GM12878 (cell line): ENCODE measurements around the gene CNPY2. TPM values are rescaled to one million over a fixed set of nuclear protein-coding genes. Genes with fewer than 3 reads are reported as not detected.

Source experiments
- ATAC-seq: fragments of 200-7000 bp; cut with Tn5 transposase; 3 replicates; pipeline ENCODE4 v1.9.1; 2020; ENCODE audit warnings: mild to moderate bottlenecking, moderate library complexity
- BruUV-seq: library from RNA; stranded (reverse); fragments of 400-500 nt; replicated peaks from 2 replicates; lab custom pipeline; 2021; lab: Mats Ljungman, UMichigan
- CTCF ChIA-PET: fragments of 300-600 bp; sonication (Branson Sonifier 250); formaldehyde crosslinking; extraction: SDS; loops from one replicate; lab custom pipeline; 2021; ENCODE audit warnings: inconsistent platforms; lab: Yijun Ruan, JAX
- POLR2A ChIA-PET: fragments of 350-600 bp; formaldehyde crosslinking; extraction: SDS; loops from one replicate; lab custom pipeline; 2021; ENCODE audit warnings: inconsistent platforms; lab: Charles Lee
- RAD21 ChIA-PET: fragments of 300-600 bp; sonication (Branson Sonifier 250); formaldehyde crosslinking; loops from one replicate; lab custom pipeline; 2023; ENCODE audit warnings: antibody characterized with exemption; ENCODE audit not compliant: unreplicated experiment; lab: Charles Lee
- SMC1A ChIA-PET: fragments of 300-600 bp; sonication (Branson Sonifier 250); formaldehyde crosslinking; loops from one replicate; lab custom pipeline; 2023; ENCODE audit not compliant: unreplicated experiment, uncharacterized antibody; lab: Charles Lee
- DNase-seq: peaks from one replicate; pipeline ENCODE4 v3.0.0-alpha.2; 2011; ENCODE audit warnings: low read depth, low spot score
- FAIRE-seq: peaks from 3 replicates; lab custom pipeline; 2011; peaks lifted over from hg19 to GRCh38; lab: Jason Lieb, UNC
- H2AFZ ChIP-seq: 2 replicates; pipeline ENCODE4 v1.6.0; 2011; ENCODE audit warnings: low read depth, low read length, control low read depth; ENCODE audit not compliant: control insufficient read depth
- H3K27ac ChIP-seq: 2 replicates; pipeline ENCODE4 v1.5.1; 2011; ENCODE audit warnings: control low read depth; ENCODE audit not compliant: control insufficient read depth, insufficient read depth
- H3K27me3 ChIP-seq, 2 experiments: replicated peaks in 1 of 2; 2 replicates each; pipeline versions ENCODE4 v1.6.0 to v1.6.1; 2011; ENCODE audit warnings: low read length in 1 of 2; ENCODE audit not compliant: control insufficient read depth in 2 of 2, insufficient read depth in 2 of 2
- H3K36me3 ChIP-seq, 2 experiments: 2 replicates each; pipeline ENCODE4 v1.5.1; 2011; ENCODE audit warnings: low read length in 1 of 2; ENCODE audit not compliant: control insufficient read depth in 2 of 2, insufficient read depth in 2 of 2
- H3K4me1 ChIP-seq: 2 replicates; pipeline ENCODE4 v1.6.1; 2011; ENCODE audit warnings: mild to moderate bottlenecking, low read length, moderate library complexity, mixed read lengths; ENCODE audit not compliant: control insufficient read depth, insufficient read depth
- H3K4me2 ChIP-seq: 2 replicates; pipeline ENCODE4 v1.6.0; 2011; ENCODE audit warnings: control low read depth; ENCODE audit not compliant: control insufficient read depth, insufficient read depth
- H3K4me3 ChIP-seq: fragments of 200-600 bp; sonication (generic); 2 replicates; pipeline ENCODE4 v1.5.1; 2016
- H3K79me2 ChIP-seq: 2 replicates; pipeline ENCODE4 v1.6.0; 2011; ENCODE audit warnings: low read length; ENCODE audit not compliant: control insufficient read depth, insufficient read depth
- H3K9ac ChIP-seq: 2 replicates; pipeline ENCODE4 v1.8.0; 2011; ENCODE audit warnings: low read length, control low read depth, mixed read lengths; ENCODE audit not compliant: control insufficient read depth, insufficient read depth
- H3K9me3 ChIP-seq: replicated peaks from 3 replicates; pipeline ENCODE4 v1.5.1; 2011; ENCODE audit warnings: mild to moderate bottlenecking, low read length; ENCODE audit not compliant: control insufficient read depth, insufficient read depth
- H4K20me1 ChIP-seq: 2 replicates; pipeline ENCODE4 v1.6.0; 2011; ENCODE audit not compliant: control insufficient read depth, insufficient read depth
- KDM1A ChIP-seq: fragments of 200-600 bp; sonication (generic); IDR thresholded peaks from 2 replicates; pipeline ENCODE4 v1.6.1; 2016; ENCODE audit warnings: borderline replicate concordance
- LARP7 ChIP-seq: fragments of 450-650 bp; IDR thresholded peaks from 2 replicates; pipeline ENCODE4 v1.6.1; 2017; ENCODE audit warnings: mild to moderate bottlenecking
- NR2C2 ChIP-seq: IDR thresholded peaks from 2 replicates; pipeline ENCODE4 v1.6.1; 2011; ENCODE audit warnings: borderline replicate concordance, low read depth; ENCODE audit not compliant: control insufficient read depth, insufficient read length
- PKNOX1 ChIP-seq: fragments of 450-650 bp; IDR thresholded peaks from 2 replicates; pipeline ENCODE4 v1.6.1; 2016; ENCODE audit warnings: mild to moderate bottlenecking
- POLR2A ChIP-seq: IDR thresholded peaks from 2 replicates; pipeline ENCODE4 v1.6.1; 2011; ENCODE audit warnings: low read depth, mild to moderate bottlenecking, low read length
- ZBTB4 ChIP-seq: fragments of 450-650 bp; formaldehyde crosslinking; IDR thresholded peaks from 2 replicates; pipeline ENCODE4 v1.4.0; 2022; ENCODE audit warnings: mild to moderate bottlenecking, moderate library complexity
- ZBTB40 ChIP-seq: fragments of 450-650 bp; IDR thresholded peaks from 2 replicates; pipeline ENCODE4 v1.6.1; 2016; ENCODE audit warnings: mild to moderate bottlenecking, moderate library complexity, borderline replicate concordance
- WGBS: methylation state at CpG from one replicate; pipeline ENCODE4 v1.1.6; 2016; ENCODE audit warnings: low lambda C conversion rate; ENCODE audit not compliant: insufficient replicate concordance, insufficient coverage; ENCODE audit errors: missing lambda C conversion rate; 5-methylcytosine and 5-hydroxymethylcytosine counted together
- in situ Hi-C: fragments of 300-500 bp; cut with MboI; formaldehyde crosslinking; loops from 9 replicates; pipeline ENCODE4 v1.14.3; 2018; ENCODE audit warnings: mixed read lengths
- intact Hi-C: fragments of 100-400 bp; cut with micrococcal nuclease; formaldehyde crosslinking; loops from one replicate; pipeline ENCODE4 v1.14.2; 2022; ENCODE audit not compliant: unreplicated experiment
- polyA plus RNA-seq, 11 experiments: library from polyadenylated mRNA; depleted of rRNA in 4 of 11; unstranded in 6 of 11; stranded (reverse) in 5 of 11; fragments of >200 nt; fragmentation: Nextera tagmentation in 4 of 11; fragmentation: Illumina TruSeq in 1 of 11; extraction: Ambion mirVana in 4 of 11; extraction: Trizol in 1 of 11; gene quantifications; 1 replicate in 1 of 11; 2 replicates in 10 of 11; pipeline versions ENCODE4 v1.2.1 to v1.2.3, GENCODE V29; 2011 to 2016; ENCODE audit warnings: inconsistent platforms in 2 of 11, missing spikeins in 2 of 11, low read depth in 1 of 11
- total RNA-seq, 4 experiments: library from RNA; depleted of rRNA in 3 of 4; stranded (reverse); fragments of >200 nt in 3 of 4; fragmentation: Illumina TruSeq in 1 of 4; extraction: Trizol in 1 of 4; gene quantifications; 2 replicates each; pipeline versions ENCODE4 v1.2.1 to v1.2.3, GENCODE V29; 2013 to 2021

CNPY2 gene
- total and polyA plus RNA-seq, 10 of the 15 experiments (the other 5 are each of a cell fraction or from before 2014, with no cell fraction given), result 25.0 to 276 (median 87.8) TPM

GRCh38 chr12:56339158-56339422 is 23.3 kb upstream of the CNPY2 start:
- Histone ChIP-seq H3K27ac (peak overlapping the region; percentile 89), H4K20me1 (no peaks in the 10 kb centered on the region), H2AFZ (peak overlapping the region; percentile 72; the same call in 1 of the 2 replicates), H3K4me3 (peak overlapping the region; percentile 40; the same call in 1 of the 2 replicates), H3K4me1 (peaks cover 24% of the 10 kb centered on the region), H3K4me2 (peak overlapping the region; percentile 88), H3K27me3 (no peaks in the 10 kb centered on the region), H3K36me3 (peaks cover 5 to 18% of the 10 kb centered on the region in 2 experiments; a peak in 3 of 4 replicates), H3K9ac (peak overlapping the region; percentile 64), H3K9me3 (no peaks in the 10 kb centered on the region), H3K79me2 (peaks cover 1% of the 10 kb centered on the region; the same call in 1 of the 2 replicates)
- CTCF ChIA-PET, result interaction anchor here (0.7 to 3.6 kb wide), 6 partner anchors 9 to 125 kb away, joined by 3 to 21 read pairs (median 4); partner anchors contain the start of genes ANKRD52, RNF41 and STAT2
- BruUV-seq, result no TSS peak
- TF ChIP-seq POLR2A (no peak), NR2C2 (no peak), KDM1A (no peak), ZBTB4 (no peak), ZBTB40 (no peak), LARP7 (peak; percentile 29; the same call in 1 of the 2 replicates), PKNOX1 (peak; percentile 60)
- POLR2A ChIA-PET, result interaction anchor here (0.6 to 11.4 kb wide), 7 partner anchors 21 to 182 kb away, joined by 3 to 140 read pairs (median 4); partner anchors contain the start of genes APOF, CNPY2, STAT2 and TIMELESS
- RAD21 ChIA-PET, result interaction anchor here (1.4 to 4.6 kb wide), 3 partner anchors 20 to 125 kb away, joined by 8 to 47 read pairs (median 9); partner anchors contain the start of gene STAT2
- no peak for ATAC-seq
- in situ Hi-C loops, result no loop called here
- no peak for DNase-seq
- FAIRE-seq, result no peak
- 94% methylated on average over 1 of the region's 1 CpG for WGBS
- intact Hi-C loops, result no loop called here
- SMC1A ChIA-PET, result interaction anchor here (0.6 to 2.9 kb wide), 5 partner anchors 20 to 322 kb away, joined by 3 to 28 read pairs (median 3); partner anchors contain the start of genes CNPY2 and STAT2
